ENCODE data around the gene TRIM65. TPM values are rescaled to one million over a fixed set of nuclear protein-coding genes. Genes with fewer than 3 reads are reported as not detected.

Gene TRIM65
- total and polyA plus RNA-seq, 2 of the 13 experiments (the other 11 are each of a cell fraction or from before 2014, with no cell fraction given) = 10.3 to 22.4 TPM

DNA sequence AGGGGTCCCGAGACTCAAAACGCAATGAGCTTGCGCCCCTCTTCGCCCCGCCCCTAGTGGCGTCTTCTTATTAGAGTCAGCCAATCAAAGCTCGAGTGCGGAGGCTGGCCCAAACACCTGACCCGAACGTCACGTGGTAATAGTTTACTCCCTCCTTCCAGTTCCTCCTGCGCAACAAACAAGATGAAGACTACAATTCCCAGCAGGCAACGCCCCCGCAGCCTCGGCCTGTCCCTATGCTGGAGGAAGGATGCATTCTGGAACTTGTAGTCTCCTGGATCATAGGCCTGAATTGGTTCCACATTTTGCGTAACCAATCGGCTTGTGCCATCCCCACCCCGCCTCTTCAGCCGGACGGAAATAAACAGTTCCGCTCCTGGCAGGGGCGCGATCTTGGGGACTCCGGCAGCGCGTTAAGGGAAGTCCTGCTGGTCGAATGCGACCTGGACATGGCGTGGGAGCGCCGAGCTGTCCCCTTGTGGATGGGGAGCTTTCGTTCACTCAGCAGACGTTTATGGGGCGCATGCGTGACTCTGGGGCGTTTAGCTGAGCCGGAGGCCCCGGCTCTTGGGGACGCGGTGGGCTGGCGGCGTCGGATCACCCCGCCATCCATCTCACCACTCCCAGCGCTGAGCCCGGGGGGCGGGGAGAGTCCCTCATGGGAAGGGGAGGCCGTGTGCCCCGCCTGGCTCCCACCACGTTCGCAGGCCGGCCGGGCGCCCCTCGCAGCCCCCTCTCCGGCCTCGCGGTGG, 41.3 kb downstream of the TRIM65 start, which contains the start of gene WBP2 (continued):
- TF ChIP-seq, protein P1, sequence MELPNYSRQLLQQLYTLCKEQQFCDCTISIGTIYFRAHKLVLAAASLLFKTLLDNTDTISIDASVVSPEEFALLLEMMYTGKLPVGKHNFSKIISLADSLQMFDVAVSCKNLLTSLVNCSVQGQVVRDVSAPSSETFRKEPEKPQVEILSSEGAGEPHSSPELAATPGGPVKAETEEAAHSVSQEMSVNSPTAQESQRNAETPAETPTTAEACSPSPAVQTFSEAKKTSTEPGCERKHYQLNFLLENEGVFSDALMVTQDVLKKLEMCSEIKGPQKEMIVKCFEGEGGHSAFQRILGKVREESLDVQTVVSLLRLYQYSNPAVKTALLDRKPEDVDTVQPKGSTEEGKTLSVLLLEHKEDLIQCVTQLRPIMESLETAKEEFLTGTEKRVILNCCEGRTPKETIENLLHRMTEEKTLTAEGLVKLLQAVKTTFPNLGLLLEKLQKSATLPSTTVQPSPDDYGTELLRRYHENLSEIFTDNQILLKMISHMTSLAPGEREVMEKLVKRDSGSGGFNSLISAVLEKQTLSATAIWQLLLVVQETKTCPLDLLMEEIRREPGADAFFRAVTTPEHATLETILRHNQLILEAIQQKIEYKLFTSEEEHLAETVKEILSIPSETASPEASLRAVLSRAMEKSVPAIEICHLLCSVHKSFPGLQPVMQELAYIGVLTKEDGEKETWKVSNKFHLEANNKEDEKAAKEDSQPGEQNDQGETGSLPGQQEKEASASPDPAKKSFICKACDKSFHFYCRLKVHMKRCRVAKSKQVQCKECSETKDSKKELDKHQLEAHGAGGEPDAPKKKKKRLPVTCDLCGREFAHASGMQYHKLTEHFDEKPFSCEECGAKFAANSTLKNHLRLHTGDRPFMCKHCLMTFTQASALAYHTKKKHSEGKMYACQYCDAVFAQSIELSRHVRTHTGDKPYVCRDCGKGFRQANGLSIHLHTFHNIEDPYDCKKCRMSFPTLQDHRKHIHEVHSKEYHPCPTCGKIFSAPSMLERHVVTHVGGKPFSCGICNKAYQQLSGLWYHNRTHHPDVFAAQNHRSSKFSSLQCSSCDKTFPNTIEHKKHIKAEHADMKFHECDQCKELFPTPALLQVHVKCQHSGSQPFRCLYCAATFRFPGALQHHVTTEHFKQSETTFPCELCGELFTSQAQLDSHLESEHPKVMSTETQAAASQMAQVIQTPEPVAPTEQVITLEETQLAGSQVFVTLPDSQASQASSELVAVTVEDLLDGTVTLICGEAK (IDR thresholded peaks at IDR 0.05) = no peak
- TF ChIP-seq, protein P1 (CRISPR knock-in tag; IDR thresholded peaks at IDR 0.05) = peak; percentile 74; the same call in 1 of the 2 replicates
- TF ChIP-seq, protein P2, sequence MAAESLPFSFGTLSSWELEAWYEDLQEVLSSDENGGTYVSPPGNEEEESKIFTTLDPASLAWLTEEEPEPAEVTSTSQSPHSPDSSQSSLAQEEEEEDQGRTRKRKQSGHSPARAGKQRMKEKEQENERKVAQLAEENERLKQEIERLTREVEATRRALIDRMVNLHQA (CRISPR knock-in tag; IDR thresholded peaks at IDR 0.05) = no peak
- TF ChIP-seq, protein P3, sequence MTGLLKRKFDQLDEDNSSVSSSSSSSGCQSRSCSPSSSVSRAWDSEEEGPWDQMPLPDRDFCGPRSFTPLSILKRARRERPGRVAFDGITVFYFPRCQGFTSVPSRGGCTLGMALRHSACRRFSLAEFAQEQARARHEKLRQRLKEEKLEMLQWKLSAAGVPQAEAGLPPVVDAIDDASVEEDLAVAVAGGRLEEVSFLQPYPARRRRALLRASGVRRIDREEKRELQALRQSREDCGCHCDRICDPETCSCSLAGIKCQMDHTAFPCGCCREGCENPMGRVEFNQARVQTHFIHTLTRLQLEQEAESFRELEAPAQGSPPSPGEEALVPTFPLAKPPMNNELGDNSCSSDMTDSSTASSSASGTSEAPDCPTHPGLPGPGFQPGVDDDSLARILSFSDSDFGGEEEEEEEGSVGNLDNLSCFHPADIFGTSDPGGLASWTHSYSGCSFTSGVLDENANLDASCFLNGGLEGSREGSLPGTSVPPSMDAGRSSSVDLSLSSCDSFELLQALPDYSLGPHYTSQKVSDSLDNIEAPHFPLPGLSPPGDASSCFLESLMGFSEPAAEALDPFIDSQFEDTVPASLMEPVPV (CRISPR knock-in tag; IDR thresholded peaks at IDR 0.05) = peak; percentile 97
- TF ChIP-seq MYC (CRISPR knock-in tag; IDR thresholded peaks at IDR 0.05; ENCODE audit: borderline replicate concordance) (no peak; the same call in none of the 2 replicates), ERF (CRISPR knock-in tag; IDR thresholded peaks at IDR 0.05) (peak; percentile 95), PITX1 (CRISPR knock-in tag; IDR thresholded peaks at IDR 0.05) (no peak; the same call in 1 of the 2 replicates), MAZ (IDR thresholded peaks at IDR 0.05; ENCODE audit: borderline replicate concordance, low read depth, low read length) (peak; percentile 69; the same call in 1 of the 2 replicates), MAZ (CRISPR knock-in tag; IDR thresholded peaks at IDR 0.05; ENCODE audit: low read depth) (peak; percentile 94; the same call in 1 of the 2 replicates), ZNF891 (CRISPR knock-in tag; IDR thresholded peaks at IDR 0.05) (no peak; the same call in none of the 2 replicates), GATAD1 (CRISPR knock-in tag; IDR thresholded peaks at IDR 0.05) (peak; percentile 93), MED8 (CRISPR knock-in tag; IDR thresholded peaks at IDR 0.05; ENCODE audit: insufficient replicate concordance) (peak; percentile 86), ZBTB1 (CRISPR knock-in tag; IDR thresholded peaks at IDR 0.05; ENCODE audit: borderline replicate concordance) (no peak), HCFC1 (IDR thresholded peaks at IDR 0.05; ENCODE audit: low read depth, low read length) (peak; percentile 100), RFXANK (CRISPR knock-in tag; IDR thresholded peaks at IDR 0.05) (no peak; the same call in 1 of the 2 replicates), ATRX (CRISPR knock-in tag; IDR thresholded peaks at IDR 0.05; ENCODE audit: borderline replicate concordance) (no peak)

Data from HepG2 (cell line).